Naive thymus-derived CD4-positive, alpha-beta T cell (primary cell): ENCODE data around the gene CTSF. TPM values are rescaled to one million over a fixed set of nuclear protein-coding genes. Genes with fewer than 3 reads are reported as not detected.
A peak's percentile ranks its signal among the peaks of the same experiment; 100 is the strongest.

Experiments used
- ATAC-seq: fragments of 150-1000 bp; cut with Tn5 transposase; 2 replicates; pipeline ENCODE4 v1.10.0; 2021; ENCODE audit warnings: mild to moderate bottlenecking, moderate library complexity
- CTCF ChIA-PET: fragments of 350-600 bp; sonication (Branson Sonifier 250); formaldehyde crosslinking; loops from one replicate; lab custom pipeline; 2021; ENCODE audit warnings: antibody characterized with exemption; lab: Charles Lee
- POLR2A ChIA-PET: fragments of 350-600 bp; sonication (Branson Sonifier 250); formaldehyde crosslinking; loops from one replicate; lab custom pipeline; 2021; ENCODE audit warnings: antibody characterized with exemption, inconsistent platforms; lab: Charles Lee
- DNase-seq, 9 donors: peaks; one replicate each; pipeline versions ENCODE4 v3.0.0 to v3.0.0-alpha.2; 2020 to 2022; ENCODE audit warnings: mixed read lengths in 1 of 9
- H3K27ac ChIP-seq: one replicate; pipeline ENCODE4 v1.7.0; 2013; ENCODE audit warnings: mild to moderate bottlenecking, low read depth, low read length, moderate library complexity
- H3K27me3 ChIP-seq, 2 donors: one replicate each; pipeline ENCODE4 v1.7.0; 2013; ENCODE audit warnings: low read length in 2 of 2, mild to moderate bottlenecking in 2 of 2, moderate library complexity in 2 of 2; ENCODE audit not compliant: control insufficient read depth in 2 of 2, insufficient read depth in 2 of 2
- H3K36me3 ChIP-seq, 3 experiments: 1 replicate in 2 of 3; 2 replicates in 1 of 3; pipeline ENCODE4 v1.7.0; 2013; ENCODE audit warnings: low read length in 3 of 3, mild to moderate bottlenecking in 3 of 3, moderate library complexity in 1 of 3; ENCODE audit not compliant: insufficient read depth in 3 of 3, control insufficient read depth in 2 of 3
- H3K4me1 ChIP-seq, 2 donors: one replicate each; pipeline ENCODE4 v1.7.0; 2013; ENCODE audit warnings: low read length in 2 of 2, mild to moderate bottlenecking in 2 of 2, moderate library complexity in 1 of 2; ENCODE audit not compliant: control insufficient read depth in 2 of 2, insufficient read depth in 2 of 2
- H3K4me3 ChIP-seq: 2 replicates; pipeline ENCODE4 v1.7.0; 2013; ENCODE audit warnings: mild to moderate bottlenecking, low read length
- H3K9me3 ChIP-seq, 3 experiments: 1 replicate in 2 of 3; 2 replicates in 1 of 3; pipeline ENCODE4 v1.7.0; 2013; ENCODE audit warnings: low read length in 3 of 3; ENCODE audit not compliant: control insufficient read depth in 2 of 3
- H3K27ac Mint-ChIP-seq, 9 donors: one replicate each; pipeline ENCODE4 v1.8.0; 2020 to 2022; ENCODE audit warnings: mixed read lengths in 9 of 9, mild to moderate bottlenecking in 8 of 9, moderate library complexity in 5 of 9, inconsistent platforms in 2 of 9
- H3K27me3 Mint-ChIP-seq, 5 donors: one replicate each; pipeline ENCODE4 v1.8.0; 2021 to 2022; ENCODE audit warnings: mixed read lengths in 5 of 5, mild to moderate bottlenecking in 1 of 5
- H3K36me3 Mint-ChIP-seq, 5 donors: one replicate each; pipeline ENCODE4 v1.8.0; 2020 to 2022; ENCODE audit warnings: mixed read lengths in 5 of 5, mild to moderate bottlenecking in 3 of 5, inconsistent platforms in 1 of 5
- H3K4me1 Mint-ChIP-seq, 7 donors: one replicate each; pipeline ENCODE4 v1.8.0; 2020 to 2022; ENCODE audit warnings: mixed read lengths in 7 of 7, mild to moderate bottlenecking in 3 of 7, inconsistent platforms in 1 of 7
- H3K4me3 Mint-ChIP-seq, 10 donors: one replicate each; pipeline ENCODE4 v1.8.0; 2020 to 2022; ENCODE audit warnings: mild to moderate bottlenecking in 10 of 10, mixed read lengths in 10 of 10, moderate library complexity in 6 of 10, inconsistent platforms in 2 of 10
- H3K9me3 Mint-ChIP-seq, 11 donors: one replicate each; pipeline ENCODE4 v1.8.0; 2020 to 2022; ENCODE audit warnings: mixed read lengths in 11 of 11, mild to moderate bottlenecking in 4 of 11, inconsistent platforms in 1 of 11, moderate library complexity in 1 of 11
- intact Hi-C, 2 donors: fragments of 100-400 bp; cut with micrococcal nuclease; formaldehyde crosslinking; loops; one replicate each; pipeline ENCODE4 v1.15.1; 2023
- polyA plus RNA-seq, 2 donors: library from polyadenylated mRNA; unstranded; fragments of 300-500 nt; fragmentation: Illumina TruSeq; gene quantifications; one replicate each; pipeline ENCODE4 v1.2.3, GENCODE V29; 2021
- total RNA-seq, 6 experiments: library from RNA in 5 of 6; stranded (reverse) in 5 of 6; gene quantifications; 1 replicate in 5 of 6; 2 replicates in 1 of 6; pipeline ENCODE4 v1.2.3 and lab custom pipeline; 2021 to 2026

CTSF gene
- total and polyA plus RNA-seq, 7 experiments from 2014 or later, result 2.3 to 49.7 (median 27.3) TPM

DNA sequence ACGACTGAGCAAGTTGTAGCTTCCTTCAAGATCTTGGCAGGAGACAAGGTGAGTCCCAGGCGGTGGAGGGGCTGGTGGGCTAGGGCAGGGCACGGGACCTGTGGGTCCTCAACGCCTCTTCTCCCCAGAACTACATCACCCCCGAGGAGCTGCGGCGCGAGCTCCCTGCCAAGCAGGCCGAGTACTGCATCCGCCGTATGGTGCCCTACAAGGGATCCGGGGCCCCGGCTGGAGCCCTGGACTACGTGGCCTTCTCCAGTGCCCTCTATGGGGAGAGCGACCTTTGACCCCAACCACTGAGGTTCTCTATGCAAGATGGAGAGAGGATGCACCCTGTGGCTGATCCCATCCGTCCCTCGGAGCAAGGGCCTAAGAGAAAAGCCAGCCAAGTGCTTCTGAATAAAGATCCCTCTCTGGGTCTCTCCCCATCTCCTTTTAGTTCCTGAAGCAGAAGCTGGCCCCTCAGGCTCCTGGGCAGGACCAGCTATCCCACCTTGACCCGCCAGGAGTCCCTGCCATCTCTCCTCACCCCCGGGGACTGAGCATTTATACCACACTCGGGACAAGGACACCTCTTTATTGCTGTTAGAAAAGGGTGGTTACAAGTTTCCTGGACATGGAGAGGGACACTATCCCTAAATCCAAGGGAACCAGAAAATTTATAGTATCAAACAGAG, 5.4 kb downstream of the CTSF start:
- H3K4me1 ChIP-seq, result peaks cover 0 to 12% of the 10 kb centered on the region in 2 donors
- no peaks in the 10 kb centered on the region for H3K27me3 ChIP-seq
- DNase-seq (no peak), ATAC-seq (no peak)
- Mint-ChIP-seq H3K4me3 (peak overlapping the region in 1 of 10 donors; percentile 16), H3K27ac (no peak overlapping the region), H3K4me1 (peaks cover 0 to 16% (median 11%) of the 10 kb centered on the region in 7 donors), H3K36me3 (peaks cover 0 to 3% (median 0%) of the 10 kb centered on the region in 5 donors), H3K9me3 (no peaks in the 10 kb centered on the region), H3K27me3 (peaks cover 0 to 25% (median 7%) of the 10 kb centered on the region in 5 donors)
- ChIA-PET POLR2A (interaction anchor here (1.2 kb wide), 1 partner anchor 115 kb away, joined by 7 read pairs; the partner anchor contains the start of gene RBM4B), CTCF (no interaction called here)
- H3K9me3 ChIP-seq, result no peaks in the 10 kb centered on the region
- no peak overlapping the region for H3K4me3 ChIP-seq
- no peak overlapping the region for H3K27ac ChIP-seq
- no peaks in the 10 kb centered on the region for H3K36me3 ChIP-seq
- intact Hi-C loops, result no loop called here

DNA sequence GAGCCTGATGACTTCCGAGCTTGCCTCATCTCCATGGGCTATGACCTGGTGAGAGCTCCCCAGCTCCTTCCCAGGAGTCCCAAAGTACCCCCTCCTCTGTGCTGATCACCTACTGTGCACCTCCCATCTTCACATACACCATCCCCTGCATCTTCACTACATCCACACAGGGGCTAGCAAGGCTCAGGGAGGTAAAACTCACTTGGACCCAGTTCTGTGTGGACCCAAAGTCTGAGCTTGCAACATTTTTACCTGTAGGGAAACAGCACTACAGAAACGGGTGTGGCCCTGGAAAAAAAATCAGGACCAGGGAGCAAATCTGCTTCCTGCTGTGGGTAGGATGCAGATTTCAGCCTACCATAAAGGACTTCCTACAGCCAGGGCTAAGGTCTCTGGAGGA, 6.1 kb downstream of the CTSF start:
- CTCF ChIA-PET, result no interaction called here
- Histone ChIP-seq H3K4me3 (no peak overlapping the region), H3K9me3 (no peaks in the 10 kb centered on the region), H3K36me3 (no peaks in the 10 kb centered on the region), H3K4me1 (peaks cover 0 to 6% of the 10 kb centered on the region in 2 donors), H3K27ac (no peak overlapping the region), H3K27me3 (no peaks in the 10 kb centered on the region)
- intact Hi-C loops, result no loop called here
- H3K4me3 Mint-ChIP-seq, result no peak overlapping the region
- no peaks in the 10 kb centered on the region for H3K9me3 Mint-ChIP-seq
- ATAC-seq (no peak), DNase-seq (no peak)
- peaks cover 0 to 14% (median 8%) of the 10 kb centered on the region in 7 donors for H3K4me1 Mint-ChIP-seq
- H3K27ac Mint-ChIP-seq, result no peak overlapping the region
- H3K36me3 Mint-ChIP-seq, result peaks cover 0 to 3% (median 0%) of the 10 kb centered on the region in 5 donors
- H3K27me3 Mint-ChIP-seq, result peaks cover 0 to 18% (median 7%) of the 10 kb centered on the region in 5 donors
- POLR2A ChIA-PET, result interaction anchor here (0.6 to 1.2 kb wide), 3 partner anchors 16 to 116 kb away, joined by 3 to 7 read pairs (median 5); partner anchors contain the start of genes RBM4B and ZDHHC24

DNA sequence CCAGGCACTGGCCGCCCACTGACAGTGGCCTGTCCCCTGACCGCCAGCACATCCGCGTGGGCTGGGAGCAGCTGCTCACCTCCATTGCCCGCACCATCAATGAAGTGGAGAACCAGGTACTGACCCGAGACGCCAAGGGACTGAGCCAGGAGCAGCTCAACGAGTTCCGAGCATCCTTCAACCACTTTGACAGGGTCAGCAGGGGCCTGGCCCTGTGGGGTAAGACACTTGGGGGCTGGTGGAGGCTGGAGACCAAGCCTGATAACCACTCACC, 6.5 kb downstream of the CTSF start:
- H3K4me3 ChIP-seq, result no peak overlapping the region
- ChIA-PET POLR2A (interaction anchor here (0.6 to 1.1 kb wide), 2 partner anchors 16 to 108 kb away, joined by 3 to 5 read pairs; partner anchors contain the start of gene ZDHHC24), CTCF (no interaction called here)
- no peaks in the 10 kb centered on the region for H3K36me3 ChIP-seq
- no peaks in the 10 kb centered on the region for H3K9me3 Mint-ChIP-seq
- peaks cover 0 to 3% (median 0%) of the 10 kb centered on the region in 5 donors for H3K36me3 Mint-ChIP-seq
- H3K27me3 ChIP-seq, result no peaks in the 10 kb centered on the region
- no peak overlapping the region for H3K4me3 Mint-ChIP-seq
- H3K27ac Mint-ChIP-seq, result no peak overlapping the region
- intact Hi-C loops, result no loop called here
- H3K9me3 ChIP-seq, result no peaks in the 10 kb centered on the region
- H3K27ac ChIP-seq, result no peak overlapping the region
- H3K4me1 Mint-ChIP-seq, result peaks cover 0 to 11% (median 7%) of the 10 kb centered on the region in 7 donors
- H3K4me1 ChIP-seq, result peaks cover 0 to 6% of the 10 kb centered on the region in 2 donors
- no peak for ATAC-seq
- peaks cover 0 to 15% (median 7%) of the 10 kb centered on the region in 5 donors for H3K27me3 Mint-ChIP-seq
- DNase-seq, result no peak

DNA sequence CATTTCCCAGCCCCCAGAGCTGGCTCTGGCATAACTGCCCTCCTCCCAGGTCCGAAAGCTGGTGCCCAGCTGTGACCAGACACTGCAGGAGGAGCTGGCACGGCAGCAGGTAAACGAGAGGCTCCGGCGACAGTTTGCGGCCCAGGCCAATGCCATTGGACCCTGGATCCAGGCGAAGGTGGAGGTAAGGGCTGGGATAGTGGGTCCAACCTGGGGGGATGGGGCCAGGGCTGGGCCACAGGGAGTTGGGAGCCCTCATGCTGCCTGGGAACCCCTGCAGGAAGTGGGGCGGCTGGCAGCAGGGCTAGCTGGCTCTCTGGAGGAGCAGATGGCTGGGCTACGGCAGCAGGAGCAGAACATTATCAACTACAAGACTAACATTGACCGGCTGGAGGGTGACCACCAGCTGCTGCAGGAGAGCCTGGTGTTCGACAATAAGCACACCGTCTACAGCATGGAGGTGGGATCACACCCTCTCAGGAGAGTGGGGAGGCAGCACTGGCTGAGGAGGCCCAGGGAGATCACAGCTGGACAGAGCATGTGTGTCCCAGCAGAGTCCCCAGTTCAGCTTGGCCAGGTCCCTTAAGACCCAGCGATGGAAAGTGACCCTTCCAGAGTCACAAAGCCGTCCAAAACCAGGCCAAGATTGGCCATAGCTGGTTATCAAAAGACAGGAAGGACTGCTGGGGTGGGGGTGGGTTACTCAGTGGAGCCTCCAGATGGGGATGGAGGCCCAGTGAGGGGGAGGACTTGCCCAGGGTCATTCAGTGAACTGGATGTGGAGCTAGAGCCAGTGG, 7.0 kb downstream of the CTSF start:
- Mint-ChIP-seq H3K4me3 (no peak overlapping the region), H3K9me3 (no peaks in the 10 kb centered on the region), H3K4me1 (peaks cover 0 to 11% (median 7%) of the 10 kb centered on the region in 7 donors), H3K36me3 (peaks cover 0 to 3% (median 0%) of the 10 kb centered on the region in 5 donors), H3K27ac (no peak overlapping the region), H3K27me3 (peaks cover 0 to 12% (median 7%) of the 10 kb centered on the region in 5 donors)
- POLR2A ChIA-PET, result interaction anchor here (1.1 kb wide), 1 partner anchor 15 kb away, joined by 5 read pairs; the partner anchor contains the start of gene ZDHHC24
- no peak overlapping the region for H3K4me3 ChIP-seq
- H3K4me1 ChIP-seq, result peaks cover 0 to 6% of the 10 kb centered on the region in 2 donors
- H3K27me3 ChIP-seq, result no peaks in the 10 kb centered on the region
- H3K36me3 ChIP-seq, result no peaks in the 10 kb centered on the region
- ATAC-seq (no peak), DNase-seq (no peak)
- H3K9me3 ChIP-seq, result no peaks in the 10 kb centered on the region
- CTCF ChIA-PET, result no interaction called here
- H3K27ac ChIP-seq, result no peak overlapping the region
- intact Hi-C loops, result no loop called here

DNA sequence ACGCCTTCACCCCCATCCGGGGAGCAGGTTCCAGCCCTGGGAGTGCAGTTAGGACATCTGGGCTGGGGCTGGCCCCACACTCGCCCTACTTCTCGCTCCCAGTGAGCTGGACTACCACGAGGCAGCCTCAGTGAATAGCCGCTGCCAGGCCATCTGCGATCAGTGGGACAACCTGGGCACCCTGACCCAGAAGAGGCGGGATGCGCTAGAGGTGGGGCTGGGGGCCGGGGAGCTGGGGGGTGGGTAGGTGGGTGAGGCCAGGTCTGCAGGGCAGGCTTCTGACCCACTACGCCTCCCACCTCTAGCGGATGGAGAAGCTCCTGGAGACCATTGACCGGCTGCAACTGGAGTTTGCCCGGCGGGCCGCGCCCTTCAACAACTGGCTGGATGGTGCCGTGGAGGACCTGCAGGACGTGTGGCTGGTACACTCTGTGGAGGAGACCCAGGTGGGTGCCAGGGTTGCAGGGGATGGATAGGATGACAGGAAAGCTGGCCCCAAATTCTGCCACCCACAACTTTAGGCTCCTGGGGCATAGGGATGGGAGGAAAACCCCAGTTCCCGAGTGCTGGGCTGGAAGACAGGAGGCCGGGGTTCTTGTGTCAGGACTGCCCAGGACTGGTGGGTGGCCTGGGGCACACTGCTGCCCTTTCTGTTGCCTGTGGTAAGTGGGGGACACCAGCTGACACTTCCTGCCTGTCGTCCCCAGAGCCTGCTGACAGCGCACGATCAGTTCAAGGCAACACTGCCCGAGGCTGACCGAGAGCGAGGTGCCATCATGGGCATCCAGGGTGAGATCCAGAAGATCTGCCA, 8.3 kb downstream of the CTSF start:
- no peaks in the 10 kb centered on the region for H3K36me3 ChIP-seq
- H3K9me3 ChIP-seq, result no peaks in the 10 kb centered on the region
- Mint-ChIP-seq H3K4me1 (peaks cover 0 to 7% (median 7%) of the 10 kb centered on the region in 7 donors), H3K27me3 (peaks cover 0 to 17% (median 5%) of the 10 kb centered on the region in 5 donors), H3K27ac (no peak overlapping the region), H3K4me3 (peak overlapping the region in 2 of 10 donors; percentile 29 to 52), H3K9me3 (no peaks in the 10 kb centered on the region), H3K36me3 (no peaks in the 10 kb centered on the region)
- DNase-seq, result no peak
- no peak for ATAC-seq
- POLR2A ChIA-PET, result interaction anchor here (1.0 to 1.6 kb wide), 3 partner anchors 8 to 16 kb away, joined by 3 to 7 read pairs (median 6); partner anchors contain the start of genes CTSF and ZDHHC24
- intact Hi-C loops, result no loop called here
- H3K27ac ChIP-seq, result no peak overlapping the region
- CTCF ChIA-PET, result no interaction called here
- H3K4me1 ChIP-seq, result peaks cover 0 to 6% of the 10 kb centered on the region in 2 donors
- no peaks in the 10 kb centered on the region for H3K27me3 ChIP-seq
- no peak overlapping the region for H3K4me3 ChIP-seq
